HG03558 (cell line): Measurements from ENCODE around the gene DSCAML1.

Source experiments
- ATAC-seq: cut with Tn5 transposase; IDR thresholded peaks from one replicate; pipeline ENCODE4 v1.9.1; 2021; ENCODE audit warnings: moderate number of reproducible peaks; ENCODE audit not compliant: unreplicated experiment; ENCODE audit errors: extremely low read depth

The DSCAML1 gene

DNA sequence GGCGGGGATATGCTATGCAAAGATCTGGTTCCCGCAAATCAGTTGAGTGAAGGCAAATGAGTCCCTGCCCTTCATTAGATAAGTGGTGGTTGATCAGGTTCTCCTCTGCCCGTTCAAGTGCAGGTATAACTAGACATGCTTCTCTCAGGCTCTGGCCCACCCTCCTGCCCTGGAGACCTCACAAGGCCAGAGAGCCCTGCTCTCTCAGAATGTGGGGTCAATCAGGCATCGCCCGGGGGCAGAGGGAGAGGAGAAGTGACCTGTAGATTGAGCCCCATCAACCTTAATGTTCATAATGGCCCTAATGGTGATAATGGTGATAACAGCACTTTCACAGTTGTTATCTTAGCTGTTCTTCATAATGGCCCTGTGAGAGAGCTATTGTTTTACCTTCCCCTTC is 224.3 kb downstream of the DSCAML1 start:
- ATAC-seq: no peak

DNA sequence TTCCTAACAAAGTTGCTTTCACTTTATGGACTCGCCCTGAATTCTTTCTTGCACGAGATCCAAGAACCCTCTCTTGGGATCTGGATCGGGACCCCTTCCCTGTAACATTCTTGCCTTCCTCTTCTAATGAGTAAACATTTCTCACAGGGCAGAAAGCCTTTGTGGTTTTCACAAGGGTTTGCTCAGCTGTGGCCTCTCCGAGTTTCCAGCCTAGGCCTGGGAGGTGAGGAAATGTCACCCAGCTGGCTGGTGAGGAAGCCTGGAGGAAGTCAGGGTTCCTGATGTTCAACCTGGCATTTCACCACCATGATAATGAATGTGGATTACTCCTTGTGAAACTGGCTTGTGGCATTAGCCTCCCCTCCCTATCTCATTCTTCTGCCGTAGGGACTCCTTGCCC is 224.9 kb downstream of the DSCAML1 start:
- no peak for ATAC-seq

DNA sequence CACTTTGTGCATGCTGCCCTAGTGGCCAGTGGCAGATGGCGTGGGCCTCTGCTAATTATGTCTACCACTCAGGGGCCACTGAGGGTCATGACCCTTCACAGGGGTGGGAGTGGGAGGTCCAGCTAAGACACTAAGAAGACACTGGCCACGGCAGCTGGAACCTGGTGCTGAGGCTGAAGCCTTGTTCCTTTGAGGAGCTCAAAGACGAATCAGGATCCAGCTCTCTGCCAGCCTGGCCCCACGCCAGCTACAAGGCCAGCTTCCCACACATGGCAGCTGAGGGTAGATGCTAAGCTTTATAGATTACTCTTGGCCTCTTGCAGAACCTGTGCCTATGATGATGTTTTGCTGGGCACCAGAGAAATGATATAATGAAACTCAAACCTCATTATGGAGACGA is 226.3 kb downstream of the DSCAML1 start:
- no peak for ATAC-seq

DNA sequence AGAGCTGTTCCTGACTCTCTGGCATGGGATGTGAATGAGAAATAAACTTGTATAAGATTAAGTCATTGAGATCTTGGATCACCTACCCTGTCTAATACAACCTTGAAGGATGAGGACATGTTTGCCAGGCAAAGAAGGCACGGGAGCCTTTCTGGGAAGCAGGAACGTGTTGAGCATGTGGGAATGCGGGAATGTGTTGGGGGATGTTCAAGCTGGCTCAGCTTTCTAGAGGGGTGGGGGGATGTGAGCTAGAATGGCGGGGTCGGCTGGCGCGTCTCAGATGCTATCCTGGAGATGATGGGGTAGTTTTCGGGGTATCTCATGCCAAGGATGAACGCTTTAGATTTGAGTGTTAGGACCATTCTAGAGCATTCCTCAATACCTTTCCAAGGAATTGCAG is 227.1 kb downstream of the DSCAML1 start:
- ATAC-seq: no peak

DNA sequence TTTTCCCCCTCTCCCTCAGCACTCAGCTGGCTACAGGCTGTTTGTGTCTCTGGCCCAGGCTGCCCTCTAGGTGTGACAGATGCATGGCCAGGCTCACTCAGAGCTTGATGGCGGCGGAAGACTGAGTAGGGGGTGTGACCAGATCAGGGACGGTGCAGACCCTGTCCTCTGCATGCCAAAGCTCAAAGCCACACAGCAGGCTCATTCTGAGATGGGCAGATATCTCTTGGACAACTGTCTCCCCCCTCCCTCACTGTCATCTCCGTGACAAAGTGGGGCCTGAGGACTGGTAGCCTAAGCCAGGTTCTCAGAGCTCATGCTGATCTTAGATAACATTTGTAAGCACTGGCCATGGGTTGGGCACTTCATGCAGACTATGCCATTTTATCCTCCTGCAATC is 231.3 kb downstream of the DSCAML1 start:
- no peak for ATAC-seq

DNA sequence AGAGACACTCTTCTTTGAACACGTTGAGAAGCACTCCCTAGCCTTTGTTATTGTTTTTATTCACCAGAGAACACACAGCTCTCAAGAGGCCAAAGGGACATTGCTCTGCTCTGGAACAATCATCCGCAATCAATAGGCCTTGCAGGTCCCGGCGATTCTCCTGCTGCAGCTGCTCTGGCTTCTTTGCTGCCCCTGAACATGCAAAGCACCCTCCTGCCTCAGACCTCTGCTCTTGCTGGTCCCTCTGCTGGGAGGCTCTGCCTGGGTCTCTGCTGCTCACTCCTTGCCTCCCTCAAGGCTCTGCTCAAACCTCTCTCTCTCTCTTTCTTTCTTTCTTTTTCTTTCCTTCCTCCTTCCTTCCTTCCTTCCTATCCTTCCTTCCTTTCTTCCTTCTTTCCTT is 232.7 kb downstream of the DSCAML1 start:
- no peak for ATAC-seq

DNA sequence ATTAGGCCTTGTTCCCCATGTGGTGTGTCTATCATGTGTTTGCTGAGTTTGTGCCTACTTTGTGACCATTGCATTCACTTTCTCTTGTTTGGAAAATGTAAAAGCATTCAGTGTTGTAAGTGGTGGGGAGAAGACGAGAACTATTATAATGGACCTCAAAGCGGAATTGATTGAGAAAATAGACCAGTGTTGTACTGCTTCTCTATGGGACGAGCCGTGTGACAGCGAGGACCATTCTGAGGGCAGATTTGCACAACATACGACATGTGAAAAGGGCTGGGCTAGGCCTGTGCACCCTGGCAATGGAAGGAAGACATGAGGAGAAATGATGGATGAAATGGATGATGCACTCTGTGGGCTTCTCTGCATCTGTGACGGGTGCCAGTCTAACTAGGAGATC is 233.5 kb downstream of the DSCAML1 start:
- no peak for ATAC-seq

DNA sequence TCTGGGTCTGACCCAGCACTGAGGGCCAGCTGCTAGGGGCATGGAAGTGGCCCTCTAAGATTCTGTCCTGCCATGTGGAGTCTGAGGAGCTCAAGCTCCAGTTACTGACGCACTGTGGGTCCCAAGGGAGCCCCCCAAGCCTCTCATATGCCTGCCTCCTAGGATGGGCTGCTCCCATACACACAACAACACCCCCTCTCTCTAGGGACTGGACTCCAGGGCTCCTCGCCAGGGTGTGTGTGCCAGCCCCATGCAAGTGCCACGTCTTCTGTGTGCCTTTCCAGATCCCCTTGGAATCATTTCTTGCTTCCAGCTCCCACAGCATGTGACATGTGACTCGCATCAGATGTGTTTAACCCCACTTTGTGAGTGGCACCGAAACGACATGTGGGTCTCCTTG is 234.9 kb downstream of the DSCAML1 start:
- ATAC-seq: no peak

DNA sequence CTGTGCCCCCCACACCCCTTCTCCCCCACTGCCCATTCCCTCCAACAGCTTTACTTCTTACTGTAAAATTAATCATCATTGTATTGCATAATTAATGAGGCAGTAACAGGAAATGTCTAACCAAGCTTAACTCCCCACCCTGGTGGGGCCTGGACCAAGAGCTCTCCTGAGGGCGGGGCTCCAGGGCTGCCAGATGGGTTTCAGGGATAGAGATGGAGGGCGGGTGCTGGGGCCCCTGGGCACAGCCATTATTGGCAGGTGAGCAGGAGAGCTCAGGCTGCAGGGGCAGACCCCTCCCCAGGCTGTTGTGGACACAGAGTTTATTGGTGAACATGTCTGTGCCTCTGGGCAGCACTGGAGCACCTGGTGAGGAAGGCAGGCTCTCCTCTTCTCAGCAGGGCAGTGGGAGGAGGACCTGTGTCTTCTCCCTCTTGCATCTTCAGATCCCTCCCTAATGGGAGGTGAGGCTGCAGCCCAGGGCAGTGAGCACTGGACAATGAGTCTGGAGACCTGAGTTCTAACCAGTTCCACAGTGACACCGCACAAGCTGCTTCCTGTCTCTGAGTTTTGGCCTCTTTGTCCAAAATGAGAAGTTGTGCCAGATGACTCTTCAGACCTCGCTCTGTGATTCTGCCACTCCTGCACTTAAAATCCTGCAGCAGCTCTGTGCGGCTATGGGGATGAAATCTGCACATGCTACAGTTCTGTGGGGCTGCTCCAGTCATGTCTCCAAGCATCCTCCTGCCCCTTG is 236.1 kb downstream of the DSCAML1 start:
- no peak for ATAC-seq

DNA sequence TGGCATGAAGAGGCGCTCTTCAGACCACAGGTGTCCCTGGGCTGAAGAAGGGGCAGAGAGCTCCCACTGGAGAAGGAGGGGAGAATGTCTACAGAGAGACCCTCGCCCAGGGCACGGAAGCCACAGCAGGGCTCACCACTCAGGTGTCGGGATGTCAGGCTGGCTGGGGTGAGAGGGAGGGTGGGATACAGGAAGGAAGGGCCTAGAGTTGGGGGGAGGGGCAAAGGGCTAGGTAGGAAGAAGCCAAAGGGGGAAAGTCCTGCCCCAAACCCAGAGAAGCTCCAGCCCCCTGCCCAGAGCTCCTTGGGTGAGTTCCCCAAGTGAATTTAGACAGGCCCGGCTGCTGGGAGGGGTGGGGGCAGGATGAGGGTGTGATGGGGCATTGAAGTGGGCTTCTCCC is 237.3 kb downstream of the DSCAML1 start:
- ATAC-seq: no peak

DNA sequence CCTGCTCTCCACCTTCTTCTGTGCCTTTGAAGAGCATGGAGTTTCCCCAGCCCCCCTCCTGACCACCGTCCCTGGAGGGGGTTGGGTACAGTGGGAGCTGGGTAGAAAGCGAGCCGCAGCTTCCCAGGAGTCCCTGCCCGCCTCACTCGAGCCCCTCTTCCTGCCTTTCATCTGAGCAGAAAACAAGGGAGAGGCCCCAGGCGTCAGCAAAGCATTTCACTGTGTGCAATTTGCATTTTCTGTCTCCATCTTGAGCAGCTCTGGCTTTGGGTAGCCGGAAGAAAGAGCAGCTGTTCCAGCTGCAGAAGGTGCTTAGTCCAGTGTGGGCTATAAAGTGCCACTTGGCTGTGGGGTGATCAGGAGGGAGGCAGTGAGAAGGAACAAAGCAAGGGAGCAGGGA is 239.7 kb downstream of the DSCAML1 start:
- ATAC-seq: no peak

DNA sequence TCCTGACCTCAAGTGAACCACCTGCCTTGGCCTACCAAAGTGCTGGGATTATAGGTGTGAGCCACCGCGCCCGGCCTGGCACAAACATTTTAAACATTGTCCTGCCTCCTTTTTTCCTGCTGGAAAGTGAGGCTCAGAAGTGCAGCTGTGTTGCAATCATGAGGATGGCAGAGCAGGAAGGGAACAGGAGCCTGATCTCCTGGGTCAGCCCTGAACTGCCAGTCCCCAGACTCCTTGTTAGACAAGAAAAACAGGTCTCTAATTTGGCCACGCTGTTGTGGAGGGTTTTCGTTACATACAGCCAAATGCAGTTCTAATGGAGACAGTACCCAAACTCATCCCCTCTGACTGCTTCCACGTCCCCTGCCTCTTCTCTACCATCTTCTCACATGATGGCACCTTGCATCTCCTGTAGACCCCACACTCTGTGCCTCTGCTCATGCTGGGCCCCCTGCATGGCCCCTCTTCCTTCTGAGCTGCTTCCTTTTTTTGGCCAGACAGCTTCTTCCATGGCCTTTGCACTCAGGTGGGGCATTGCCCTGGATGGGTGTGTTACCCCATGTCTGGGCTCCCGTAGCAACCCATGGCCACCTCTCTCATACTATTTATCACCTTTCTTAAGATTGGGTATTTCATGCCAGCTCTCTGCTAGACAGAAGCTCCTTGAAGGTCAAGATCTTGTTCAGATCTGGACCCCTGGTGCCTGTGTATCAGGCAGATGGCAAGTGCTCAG is 242.2 kb downstream of the DSCAML1 start:
- ATAC-seq: no peak

DNA sequence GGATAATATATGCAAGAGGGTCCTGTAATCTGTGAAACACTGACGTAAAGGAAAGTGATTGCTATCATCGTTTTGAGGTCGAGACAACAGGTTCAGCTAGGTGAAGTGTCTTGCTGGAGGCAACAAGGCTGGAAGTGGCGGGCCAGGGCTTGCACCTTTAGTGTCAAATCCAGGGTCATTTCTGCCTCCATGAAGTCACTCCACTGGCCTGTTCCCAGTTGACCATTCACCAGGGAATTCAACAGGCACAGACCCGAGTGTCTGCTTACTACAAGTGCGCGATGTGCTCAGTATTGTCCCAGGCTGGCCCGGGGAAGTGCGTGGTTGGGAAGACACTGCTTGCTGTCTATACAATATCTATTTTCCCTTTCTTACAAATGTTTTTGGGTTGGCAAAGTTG is 244.4 kb downstream of the DSCAML1 start:
- no peak for ATAC-seq

DNA sequence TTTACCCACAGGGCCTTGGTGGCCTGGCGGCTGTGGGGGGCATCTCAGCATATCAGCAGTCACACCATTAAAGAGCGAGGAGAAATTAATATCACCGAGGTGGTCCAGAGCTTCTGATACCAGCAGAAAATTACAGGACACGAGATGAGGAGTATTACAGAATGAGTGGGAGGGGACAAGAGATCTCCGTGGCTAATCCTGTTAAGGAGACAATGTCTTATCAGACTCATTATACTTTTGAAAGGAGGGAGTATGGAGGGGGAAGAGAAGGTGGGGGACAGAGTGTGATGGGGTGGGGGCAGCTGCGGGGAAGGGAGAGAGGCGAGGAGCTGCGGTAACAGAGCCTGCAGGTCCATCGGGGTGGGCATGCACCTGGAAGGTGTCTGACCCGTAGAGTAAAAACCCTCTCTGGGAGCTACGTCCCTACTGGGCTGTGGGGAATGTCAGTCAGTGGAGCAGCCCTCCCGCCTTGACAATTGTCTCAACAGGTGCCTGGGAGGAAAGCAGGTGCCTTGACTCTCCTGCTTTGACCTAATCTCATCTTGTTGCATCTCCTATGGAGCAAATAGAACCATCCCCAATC is 245.2 kb downstream of the DSCAML1 start:
- ATAC-seq: no peak

DNA sequence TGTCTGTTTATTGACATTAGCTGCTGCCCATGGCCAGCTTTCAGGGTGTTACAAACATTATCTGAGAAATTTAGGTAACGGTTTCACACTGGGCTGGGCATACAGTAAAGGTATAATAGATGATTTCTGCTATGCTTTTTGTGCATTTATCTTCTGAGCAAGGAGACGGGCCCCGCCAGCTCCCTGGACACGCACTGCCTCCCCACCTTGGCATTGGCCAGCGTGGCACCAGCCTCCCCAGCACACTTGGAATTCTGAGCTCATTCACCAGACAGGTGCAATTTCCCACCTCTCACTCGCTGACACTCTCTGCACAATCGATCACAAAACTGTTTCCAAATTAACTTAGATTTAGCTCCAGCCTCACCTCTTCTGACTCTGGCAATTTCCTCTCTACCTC is 246.6 kb downstream of the DSCAML1 start:
- no peak for ATAC-seq

DNA sequence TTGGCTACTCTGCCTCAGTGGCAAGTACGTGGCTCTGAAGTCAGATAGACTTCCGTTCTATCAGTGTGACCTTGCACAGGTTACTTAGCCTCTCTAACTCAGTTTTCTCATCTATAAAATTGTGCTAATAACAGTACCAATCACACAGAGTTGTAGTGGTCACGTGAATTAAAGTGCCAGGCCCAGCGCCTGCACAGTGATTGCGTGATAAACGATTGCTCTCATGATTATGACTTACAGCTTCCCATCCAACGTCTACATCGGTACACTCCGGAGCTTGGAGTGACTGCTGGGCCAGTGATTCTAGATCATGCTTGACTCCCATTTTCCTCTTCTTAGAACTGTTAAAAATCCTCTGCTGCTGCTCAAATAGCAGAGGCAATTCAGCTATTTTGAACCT is 247.6 kb downstream of the DSCAML1 start:
- ATAC-seq: no peak

DNA sequence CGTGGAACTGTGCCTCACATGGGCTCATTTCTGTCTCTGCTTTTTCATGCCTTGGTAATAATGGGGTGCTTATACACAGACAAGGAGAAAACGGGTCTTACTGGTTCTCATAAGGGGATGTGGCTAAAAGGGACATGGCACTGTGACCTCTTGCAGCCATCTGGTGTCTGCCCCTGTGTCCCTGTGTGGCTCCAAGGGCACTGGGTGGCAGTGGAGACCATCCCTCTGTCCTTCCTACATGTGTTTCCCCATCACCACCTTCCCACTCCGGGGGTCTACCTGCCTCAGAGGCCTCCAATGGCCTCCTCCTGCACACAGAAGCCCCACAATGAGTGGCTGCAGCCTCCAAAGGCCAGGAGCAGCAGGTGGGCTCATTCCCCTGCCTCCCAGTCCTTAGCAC is 248.1 kb downstream of the DSCAML1 start:
- no peak for ATAC-seq

DNA sequence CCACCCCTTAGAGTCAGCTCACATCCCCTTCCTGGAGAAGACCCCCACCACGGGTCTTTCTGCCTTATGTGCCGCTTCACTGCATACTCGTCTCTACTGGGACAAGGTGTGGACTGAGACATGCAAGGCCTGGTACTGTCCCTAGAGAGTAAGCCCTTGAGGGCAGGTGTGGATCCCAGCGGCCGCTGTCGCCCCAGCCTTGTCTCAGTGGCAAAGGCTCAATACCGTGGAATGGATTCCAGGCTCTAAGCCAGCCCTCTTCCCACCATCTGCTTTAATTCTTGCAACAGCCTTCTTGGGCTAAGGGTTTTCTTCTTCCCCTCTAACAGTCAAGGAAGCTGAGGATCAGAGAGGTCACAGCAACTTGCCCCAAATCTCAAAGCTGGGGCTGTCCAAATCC is 249.1 kb downstream of the DSCAML1 start:
- no peak for ATAC-seq

DNA sequence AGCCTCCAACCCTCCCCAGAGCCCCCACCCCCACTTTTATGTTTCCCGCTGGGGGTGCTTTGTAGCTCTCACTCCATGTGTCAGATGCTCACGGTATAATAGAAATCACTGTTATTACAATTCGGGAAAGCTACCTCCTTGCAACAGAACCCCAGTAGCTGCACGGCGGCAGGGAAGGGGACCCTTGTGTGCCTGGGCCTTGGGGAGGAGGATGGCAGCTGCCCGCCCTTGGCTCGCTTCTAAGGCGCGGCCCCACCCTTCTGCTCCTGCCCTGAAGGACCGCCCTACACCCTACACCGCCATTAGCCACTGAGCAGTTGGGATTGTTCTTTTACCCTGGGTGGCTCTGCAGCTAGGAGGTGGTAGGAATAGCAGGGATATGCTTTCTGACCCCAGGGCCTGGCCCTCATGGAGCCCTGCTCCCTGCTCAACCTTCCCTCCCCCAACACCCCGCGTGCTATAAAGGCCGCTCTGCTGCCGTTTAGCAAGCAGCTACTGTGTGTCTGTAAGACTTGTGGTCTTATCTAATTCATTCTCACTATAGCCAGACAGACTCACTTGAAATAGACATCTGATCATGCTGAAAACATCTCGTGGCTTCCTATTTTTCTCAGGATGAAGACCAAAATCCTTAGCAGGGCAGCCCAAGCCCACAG is 249.7 kb downstream of the DSCAML1 start:
- ATAC-seq: no peak

DNA sequence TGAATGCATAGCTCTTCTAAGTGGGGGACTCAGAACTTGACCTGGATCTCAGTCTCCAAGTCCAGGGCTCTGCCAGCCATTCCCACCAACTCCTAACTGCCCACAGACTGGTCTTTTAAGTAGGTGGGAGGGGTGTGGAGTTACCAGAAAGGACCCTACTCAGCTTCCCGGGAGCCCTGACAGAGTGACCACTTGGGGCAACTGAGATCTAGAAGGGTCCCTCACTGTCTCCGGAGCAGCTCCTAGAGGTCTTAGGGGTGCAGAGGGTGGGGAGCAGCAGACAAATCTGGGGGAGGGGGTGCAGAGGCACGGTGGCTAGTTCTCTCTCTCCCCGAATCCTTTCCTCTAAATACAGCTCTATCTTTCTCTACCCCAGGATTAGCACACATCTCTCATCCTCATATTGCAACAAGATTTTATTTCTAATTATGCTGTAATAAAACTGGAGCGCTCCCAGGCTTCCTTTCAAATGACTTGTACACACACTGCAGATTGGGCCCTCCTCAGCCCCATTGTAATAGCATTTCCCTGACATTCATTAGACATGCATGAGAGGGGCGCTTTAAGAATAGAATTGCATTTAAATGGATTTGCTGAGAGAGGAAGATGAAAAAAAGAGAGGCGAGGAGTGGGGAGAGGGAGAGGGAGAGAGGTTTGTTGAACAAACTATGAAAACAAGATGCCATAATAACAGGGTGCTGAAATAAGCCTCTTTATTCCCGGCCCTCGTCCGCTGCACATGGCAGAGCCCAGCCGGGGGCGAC is 250.4 kb downstream of the DSCAML1 start:
- ATAC-seq: no peak
